ENCODE results near the gene TSC2. TPM values are rescaled to one million over a fixed set of nuclear protein-coding genes. Genes with fewer than 3 reads are reported as not detected.
A peak's percentile ranks its signal among the peaks of the same experiment; 100 is the strongest.

TSC2 gene
- total and polyA plus RNA-seq, 2 of the 13 experiments (the other 11 are each of a cell fraction or from before 2014, with no cell fraction given), result 19.6 to 40.4 TPM

DNA sequence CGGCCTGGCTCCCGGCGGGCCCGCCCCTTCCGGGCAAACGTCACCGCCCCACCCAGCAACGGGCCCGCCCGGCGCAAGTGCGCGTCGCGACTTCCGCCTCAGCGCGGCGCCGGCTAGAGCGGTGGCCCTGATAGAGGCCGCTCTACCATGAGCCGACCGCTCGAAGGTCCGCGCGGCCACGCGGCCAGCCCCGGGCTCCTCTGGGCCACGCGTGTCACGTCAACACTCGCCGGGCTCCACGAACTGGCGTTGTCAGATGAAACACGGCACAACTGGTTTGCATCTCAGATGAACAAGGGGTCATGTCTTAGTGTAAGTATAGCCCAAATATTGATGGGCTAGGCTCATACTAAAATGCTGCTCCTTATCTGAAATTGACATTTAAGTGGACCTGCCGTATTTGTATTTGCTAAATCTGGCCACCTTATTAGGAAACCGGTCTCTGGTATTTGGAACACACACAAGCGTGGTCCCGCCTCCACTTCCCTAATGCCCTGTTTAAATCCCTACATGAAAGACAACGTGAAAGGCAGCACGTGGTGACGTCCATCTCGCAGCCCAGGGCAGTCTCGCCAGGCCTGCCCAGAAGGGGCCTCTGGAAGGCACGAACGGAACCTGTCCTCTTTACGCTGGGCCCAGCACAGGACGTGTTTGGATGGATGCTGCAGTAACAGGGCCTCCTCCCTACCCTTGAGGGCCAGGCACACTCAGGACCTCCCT is 37.8 kb upstream of the TSC2 start, which contains the start of gene ZNF598 (continued):
- TF ChIP-seq, protein P1, sequence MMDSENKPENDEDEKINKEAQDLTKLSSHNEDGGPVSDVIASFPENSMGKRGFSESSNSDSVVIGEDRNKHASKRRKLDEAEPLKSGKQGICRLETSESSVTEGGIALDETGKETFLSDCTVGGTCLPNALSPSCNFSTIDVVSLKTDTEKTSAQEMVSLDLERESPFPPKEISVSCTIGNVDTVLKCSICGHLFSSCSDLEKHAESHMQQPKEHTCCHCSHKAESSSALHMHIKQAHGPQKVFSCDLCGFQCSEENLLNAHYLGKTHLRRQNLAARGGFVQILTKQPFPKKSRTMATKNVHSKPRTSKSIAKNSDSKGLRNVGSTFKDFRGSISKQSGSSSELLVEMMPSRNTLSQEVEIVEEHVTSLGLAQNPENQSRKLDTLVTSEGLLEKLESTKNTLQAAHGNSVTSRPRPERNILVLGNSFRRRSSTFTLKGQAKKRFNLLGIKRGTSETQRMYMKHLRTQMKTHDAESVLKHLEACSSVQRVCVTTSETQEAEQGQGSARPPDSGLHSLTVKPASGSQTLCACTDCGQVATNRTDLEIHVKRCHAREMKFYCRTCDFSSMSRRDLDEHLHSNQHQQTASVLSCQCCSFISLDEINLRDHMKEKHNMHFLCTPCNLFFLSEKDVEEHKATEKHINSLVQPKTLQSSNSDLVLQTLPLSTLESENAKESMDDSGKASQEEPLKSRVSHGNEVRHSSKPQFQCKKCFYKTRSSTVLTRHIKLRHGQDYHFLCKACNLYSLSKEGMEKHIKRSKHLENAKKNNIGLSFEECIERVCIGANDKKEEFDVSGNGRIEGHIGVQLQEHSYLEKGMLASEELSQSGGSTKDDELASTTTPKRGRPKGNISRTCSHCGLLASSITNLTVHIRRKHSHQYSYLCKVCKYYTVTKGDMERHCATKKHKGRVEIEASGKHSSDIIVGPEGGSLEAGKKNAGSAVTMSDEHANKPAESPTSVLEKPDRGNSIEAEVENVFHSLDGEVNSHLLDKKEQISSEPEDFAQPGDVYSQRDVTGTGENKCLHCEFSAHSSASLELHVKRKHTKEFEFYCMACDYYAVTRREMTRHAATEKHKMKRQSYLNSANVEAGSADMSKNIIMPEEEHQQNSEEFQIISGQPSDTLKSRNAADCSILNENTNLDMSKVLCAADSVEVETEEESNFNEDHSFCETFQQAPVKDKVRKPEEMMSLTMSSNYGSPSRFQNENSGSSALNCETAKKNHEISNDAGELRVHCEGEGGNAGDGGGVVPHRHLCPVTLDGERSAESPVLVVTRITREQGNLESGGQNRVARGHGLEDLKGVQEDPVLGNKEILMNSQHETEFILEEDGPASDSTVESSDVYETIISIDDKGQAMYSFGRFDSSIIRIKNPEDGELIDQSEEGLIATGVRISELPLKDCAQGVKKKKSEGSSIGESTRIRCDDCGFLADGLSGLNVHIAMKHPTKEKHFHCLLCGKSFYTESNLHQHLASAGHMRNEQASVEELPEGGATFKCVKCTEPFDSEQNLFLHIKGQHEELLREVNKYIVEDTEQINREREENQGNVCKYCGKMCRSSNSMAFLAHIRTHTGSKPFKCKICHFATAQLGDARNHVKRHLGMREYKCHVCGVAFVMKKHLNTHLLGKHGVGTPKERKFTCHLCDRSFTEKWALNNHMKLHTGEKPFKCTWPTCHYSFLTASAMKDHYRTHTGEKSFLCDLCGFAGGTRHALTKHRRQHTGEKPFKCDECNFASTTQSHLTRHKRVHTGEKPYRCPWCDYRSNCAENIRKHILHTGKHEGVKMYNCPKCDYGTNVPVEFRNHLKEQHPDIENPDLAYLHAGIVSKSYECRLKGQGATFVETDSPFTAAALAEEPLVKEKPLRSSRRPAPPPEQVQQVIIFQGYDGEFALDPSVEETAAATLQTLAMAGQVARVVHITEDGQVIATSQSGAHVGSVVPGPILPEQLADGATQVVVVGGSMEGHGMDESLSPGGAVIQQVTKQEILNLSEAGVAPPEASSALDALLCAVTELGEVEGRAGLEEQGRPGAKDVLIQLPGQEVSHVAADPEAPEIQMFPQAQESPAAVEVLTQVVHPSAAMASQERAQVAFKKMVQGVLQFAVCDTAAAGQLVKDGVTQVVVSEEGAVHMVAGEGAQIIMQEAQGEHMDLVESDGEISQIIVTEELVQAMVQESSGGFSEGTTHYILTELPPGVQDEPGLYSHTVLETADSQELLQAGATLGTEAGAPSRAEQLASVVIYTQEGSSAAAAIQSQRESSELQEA (CRISPR knock-in tag; IDR thresholded peaks at IDR 0.05; ENCODE audit: not compliant biosample characterization), result no peak
- TF ChIP-seq SUZ12 (IDR thresholded peaks at IDR 0.05; ENCODE audit: low read depth, low read length), result no peak
- TF ChIP-seq TP53 (CRISPR knock-in tag; conservative IDR thresholded peaks at IDR 0.05), result no peak
- TF ChIP-seq MATR3 (CRISPR knock-in tag; IDR thresholded peaks at IDR 0.05), result no peak
- TF ChIP-seq, protein P2, sequence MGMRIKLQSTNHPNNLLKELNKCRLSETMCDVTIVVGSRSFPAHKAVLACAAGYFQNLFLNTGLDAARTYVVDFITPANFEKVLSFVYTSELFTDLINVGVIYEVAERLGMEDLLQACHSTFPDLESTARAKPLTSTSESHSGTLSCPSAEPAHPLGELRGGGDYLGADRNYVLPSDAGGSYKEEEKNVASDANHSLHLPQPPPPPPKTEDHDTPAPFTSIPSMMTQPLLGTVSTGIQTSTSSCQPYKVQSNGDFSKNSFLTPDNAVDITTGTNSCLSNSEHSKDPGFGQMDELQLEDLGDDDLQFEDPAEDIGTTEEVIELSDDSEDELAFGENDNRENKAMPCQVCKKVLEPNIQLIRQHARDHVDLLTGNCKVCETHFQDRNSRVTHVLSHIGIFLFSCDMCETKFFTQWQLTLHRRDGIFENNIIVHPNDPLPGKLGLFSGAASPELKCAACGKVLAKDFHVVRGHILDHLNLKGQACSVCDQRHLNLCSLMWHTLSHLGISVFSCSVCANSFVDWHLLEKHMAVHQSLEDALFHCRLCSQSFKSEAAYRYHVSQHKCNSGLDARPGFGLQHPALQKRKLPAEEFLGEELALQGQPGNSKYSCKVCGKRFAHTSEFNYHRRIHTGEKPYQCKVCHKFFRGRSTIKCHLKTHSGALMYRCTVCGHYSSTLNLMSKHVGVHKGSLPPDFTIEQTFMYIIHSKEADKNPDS (CRISPR knock-in tag; IDR thresholded peaks at IDR 0.05), result no peak
- no peak for TF ChIP-seq NFIC (IDR thresholded peaks at IDR 0.05; ENCODE audit: low read length)
- no peak for TF ChIP-seq ZBTB7A (CRISPR knock-in tag; IDR thresholded peaks at IDR 0.05)
- TF ChIP-seq, protein P3, sequence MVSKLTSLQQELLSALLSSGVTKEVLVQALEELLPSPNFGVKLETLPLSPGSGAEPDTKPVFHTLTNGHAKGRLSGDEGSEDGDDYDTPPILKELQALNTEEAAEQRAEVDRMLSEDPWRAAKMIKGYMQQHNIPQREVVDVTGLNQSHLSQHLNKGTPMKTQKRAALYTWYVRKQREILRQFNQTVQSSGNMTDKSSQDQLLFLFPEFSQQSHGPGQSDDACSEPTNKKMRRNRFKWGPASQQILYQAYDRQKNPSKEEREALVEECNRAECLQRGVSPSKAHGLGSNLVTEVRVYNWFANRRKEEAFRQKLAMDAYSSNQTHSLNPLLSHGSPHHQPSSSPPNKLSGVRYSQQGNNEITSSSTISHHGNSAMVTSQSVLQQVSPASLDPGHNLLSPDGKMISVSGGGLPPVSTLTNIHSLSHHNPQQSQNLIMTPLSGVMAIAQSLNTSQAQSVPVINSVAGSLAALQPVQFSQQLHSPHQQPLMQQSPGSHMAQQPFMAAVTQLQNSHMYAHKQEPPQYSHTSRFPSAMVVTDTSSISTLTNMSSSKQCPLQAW (CRISPR knock-in tag; IDR thresholded peaks at IDR 0.05), result no peak
- no peak for TF ChIP-seq NCOA5 (CRISPR knock-in tag; IDR thresholded peaks at IDR 0.05)
- no peak for TF ChIP-seq CEBPG (CRISPR knock-in tag; IDR thresholded peaks at IDR 0.05)
- TF ChIP-seq BORCS8-MEF2B (CRISPR knock-in tag; IDR thresholded peaks at IDR 0.05), result no peak; the same call in none of the 2 replicates
- TF ChIP-seq, protein P4, sequence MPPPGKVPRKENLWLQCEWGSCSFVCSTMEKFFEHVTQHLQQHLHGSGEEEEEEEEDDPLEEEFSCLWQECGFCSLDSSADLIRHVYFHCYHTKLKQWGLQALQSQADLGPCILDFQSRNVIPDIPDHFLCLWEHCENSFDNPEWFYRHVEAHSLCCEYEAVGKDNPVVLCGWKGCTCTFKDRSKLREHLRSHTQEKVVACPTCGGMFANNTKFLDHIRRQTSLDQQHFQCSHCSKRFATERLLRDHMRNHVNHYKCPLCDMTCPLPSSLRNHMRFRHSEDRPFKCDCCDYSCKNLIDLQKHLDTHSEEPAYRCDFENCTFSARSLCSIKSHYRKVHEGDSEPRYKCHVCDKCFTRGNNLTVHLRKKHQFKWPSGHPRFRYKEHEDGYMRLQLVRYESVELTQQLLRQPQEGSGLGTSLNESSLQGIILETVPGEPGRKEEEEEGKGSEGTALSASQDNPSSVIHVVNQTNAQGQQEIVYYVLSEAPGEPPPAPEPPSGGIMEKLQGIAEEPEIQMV (CRISPR knock-in tag; IDR thresholded peaks at IDR 0.05; ENCODE audit: low read depth), result peak; percentile 64; the same call in 1 of the 2 replicates
- TF ChIP-seq HHEX (CRISPR knock-in tag; IDR thresholded peaks at IDR 0.05), result no peak
- TF ChIP-seq ZNF557 (CRISPR knock-in tag; IDR thresholded peaks at IDR 0.05), result no peak
- TF ChIP-seq ZNF891 (CRISPR knock-in tag; IDR thresholded peaks at IDR 0.05), result peak; percentile 52; the same call in 1 of the 2 replicates
- no peak for TF ChIP-seq ZNF484 (CRISPR knock-in tag; IDR thresholded peaks at IDR 0.05; ENCODE audit: borderline replicate concordance, low read depth)
